ENCODE data around the gene PRCP.

Gene PRCP

DNA sequence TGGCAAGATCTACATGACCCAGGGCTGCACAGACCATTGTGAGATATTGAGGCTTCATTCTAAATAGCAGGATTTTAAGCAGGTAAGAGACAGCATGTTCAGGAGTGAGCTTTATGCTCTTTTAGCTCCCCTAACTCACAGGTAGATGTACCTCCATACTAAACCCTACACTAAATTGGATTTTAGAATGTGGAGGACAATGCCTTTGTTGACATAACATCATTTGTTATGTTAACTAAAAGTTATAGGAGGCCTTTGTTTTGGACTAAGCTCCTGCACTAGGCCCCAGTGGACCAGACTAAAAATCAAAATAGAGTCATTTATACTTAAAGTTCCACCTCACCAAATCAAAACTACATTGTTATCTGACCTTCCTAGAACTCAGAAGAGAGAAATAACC is 8.1 kb upstream of the PRCP start:
- peaks cover 12% of the 10 kb centered on the region for H3K36me3 ChIP-seq
- no peaks in the 10 kb centered on the region for H3K9me3 ChIP-seq
- H3K4me3 ChIP-seq (ENCODE audit: low read depth, low read length) = no peak overlapping the region
- no peaks in the 10 kb centered on the region for H3K4me1 ChIP-seq
- H3K27me3 ChIP-seq = no peaks in the 10 kb centered on the region
- DNase-seq = no peak
- no peak for TF ChIP-seq CTCF (IDR thresholded peaks at IDR 0.05; ENCODE audit: low read depth, low read length)

- H3K36me3 ChIP-seq = peaks cover 11% of the 10 kb centered on the region
- no peak for TF ChIP-seq CTCF (IDR thresholded peaks at IDR 0.05; ENCODE audit: low read depth, low read length)
- no peak overlapping the region for H3K4me3 ChIP-seq (ENCODE audit: low read depth, low read length)
- H3K9me3 ChIP-seq = no peaks in the 10 kb centered on the region
- no peaks in the 10 kb centered on the region for H3K27me3 ChIP-seq
- no peak for DNase-seq
- H3K4me1 ChIP-seq = no peaks in the 10 kb centered on the region
Measured at GRCh38 chr11:82907371-82907770, 7.1 kb upstream of the PRCP start.

DNA sequence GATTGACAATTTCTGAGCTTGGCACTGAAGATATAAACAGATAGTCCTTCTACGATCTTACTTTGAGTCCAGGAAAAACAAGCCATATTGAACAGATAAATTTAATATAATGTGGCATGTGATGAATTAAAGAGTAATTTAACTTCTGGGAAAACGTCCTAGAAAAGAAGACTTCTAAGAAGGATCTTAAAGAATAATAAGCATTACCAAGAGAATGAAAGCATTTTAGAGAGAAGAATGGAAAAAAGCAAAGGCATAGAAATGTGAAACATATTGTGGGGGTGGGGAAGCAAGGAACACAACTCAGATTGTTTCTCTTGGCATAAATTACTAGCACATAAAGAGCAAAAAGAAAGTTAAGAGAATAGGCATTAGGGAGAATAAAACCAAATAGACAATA is 6.7 kb upstream of the PRCP start:
- peaks cover 9% of the 10 kb centered on the region for H3K36me3 ChIP-seq
- no peak overlapping the region for H3K4me3 ChIP-seq (ENCODE audit: low read depth, low read length)
- H3K27me3 ChIP-seq = no peaks in the 10 kb centered on the region
- DNase-seq = no peak
- TF ChIP-seq CTCF (IDR thresholded peaks at IDR 0.05; ENCODE audit: low read depth, low read length) = no peak
- no peaks in the 10 kb centered on the region for H3K4me1 ChIP-seq
- H3K9me3 ChIP-seq = no peaks in the 10 kb centered on the region

- H3K4me1 ChIP-seq = no peaks in the 10 kb centered on the region
- peaks cover 2% of the 10 kb centered on the region for H3K36me3 ChIP-seq
- no peak overlapping the region for H3K4me3 ChIP-seq (ENCODE audit: low read depth, low read length)
- TF ChIP-seq CTCF (IDR thresholded peaks at IDR 0.05; ENCODE audit: low read depth, low read length) = peak; percentile 45; the same call in 1 of the 2 replicates
- H3K9me3 ChIP-seq = no peaks in the 10 kb centered on the region
- no peaks in the 10 kb centered on the region for H3K27me3 ChIP-seq
- no peak for DNase-seq
Measured at GRCh38 chr11:82906236-82906635, 6.0 kb upstream of the PRCP start.

- Histone ChIP-seq H3K4me1 (no peaks in the 10 kb centered on the region), H3K4me3 (ENCODE audit: low read depth, low read length) (no peak overlapping the region), H3K9me3 (no peaks in the 10 kb centered on the region), H3K36me3 (no peaks in the 10 kb centered on the region), H3K27me3 (no peaks in the 10 kb centered on the region)
- no peak for DNase-seq
- no peak for TF ChIP-seq CTCF (IDR thresholded peaks at IDR 0.05; ENCODE audit: low read depth, low read length)
Measured at GRCh38 chr11:82903843-82904586, 3.8 kb upstream of the PRCP start.

DNA sequence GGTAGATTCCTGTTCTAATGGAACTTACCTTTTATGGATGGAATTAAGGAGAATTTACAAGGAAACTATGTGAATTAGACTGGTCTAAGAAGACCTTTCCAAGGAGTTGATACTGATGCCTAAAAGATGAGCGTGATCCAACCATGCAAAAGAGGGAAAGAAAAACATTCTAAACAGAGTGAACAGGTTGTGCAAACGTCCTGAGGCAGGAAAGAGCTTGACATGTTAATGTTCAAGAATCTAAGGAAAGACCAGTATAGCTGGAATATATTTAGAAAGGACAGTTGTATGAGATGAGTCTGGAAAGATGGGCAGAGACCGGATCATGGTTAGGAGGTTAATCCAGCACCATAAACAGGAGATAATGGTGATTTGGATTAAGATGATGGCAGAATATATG is 2.6 kb upstream of the PRCP start:
- DNase-seq = no peak
- no peaks in the 10 kb centered on the region for H3K9me3 ChIP-seq
- no peak overlapping the region for H3K4me3 ChIP-seq (ENCODE audit: low read depth, low read length)
- TF ChIP-seq CTCF (IDR thresholded peaks at IDR 0.05; ENCODE audit: low read depth, low read length) = no peak
- no peaks in the 10 kb centered on the region for H3K27me3 ChIP-seq
- H3K4me1 ChIP-seq = no peaks in the 10 kb centered on the region
- no peaks in the 10 kb centered on the region for H3K36me3 ChIP-seq
